GM04504 (cell line): ENCODE measurements around the gene GJA9.
"Not testable (repeated sequence)": the region's sequence is repeated elsewhere in the genome, so short reads cannot be mapped to it uniquely, and the experiment has no call there.

ENCODE experiments used
- DNase-seq: peaks from one replicate; pipeline ENCODE4 v3.0.0-alpha.2; 2012; ENCODE audit warnings: low read depth

The GJA9 gene

GRCh38 chr1:38873027-38873969 is 8.1 kb downstream of the GJA9 start, which contains the start of gene MYCBP:
TSS of gene MYCBP (minus strand) at chr1:38873348. CDS start at chr1:38873305, 43 bp downstream.
- peak; percentile 87 for DNase-seq

GRCh38 chr1:38872401-38873026 is 8.9 kb downstream of the GJA9 start:
- DNase-seq: no peak

DNA sequence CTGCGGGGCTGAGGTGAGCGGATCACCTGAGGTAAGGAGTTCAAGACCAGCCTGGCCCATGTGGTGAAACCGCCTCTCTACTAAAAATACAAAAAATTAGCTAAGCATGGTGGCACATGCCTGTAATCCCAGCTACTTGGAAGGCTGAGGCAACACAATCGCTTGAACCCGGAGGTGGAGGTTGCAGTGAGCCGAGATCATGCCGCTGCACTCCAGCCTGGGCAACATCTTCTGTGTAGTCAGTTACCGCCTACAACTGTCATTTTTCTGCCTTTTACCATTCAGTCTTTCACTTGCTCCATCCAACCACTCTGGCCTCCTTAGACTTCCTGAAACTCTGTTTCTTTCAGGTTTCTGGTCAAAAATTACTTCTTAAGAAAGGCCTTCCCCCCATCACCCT is 10.4 kb downstream of the GJA9 start:
- no peak for DNase-seq

DNA sequence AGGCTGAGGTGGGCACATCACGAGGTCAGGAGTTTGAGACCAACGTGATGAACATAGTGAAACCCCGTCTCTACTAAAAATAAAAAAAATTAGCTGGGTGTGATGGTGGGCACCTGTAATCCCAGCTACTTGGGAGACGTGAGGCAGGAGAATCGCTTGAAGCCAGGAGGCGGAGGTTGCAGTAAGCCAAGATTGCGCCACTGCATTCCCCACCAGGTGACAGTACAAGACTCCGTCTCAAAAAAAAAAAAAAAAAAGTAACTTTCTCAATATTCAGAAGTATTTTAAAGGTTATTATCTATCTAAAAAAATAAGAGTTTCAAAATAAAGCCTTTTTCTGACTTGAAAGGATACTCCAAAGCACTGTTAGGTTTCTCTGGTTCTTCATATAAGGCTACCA is 14.2 kb downstream of the GJA9 start:
- no peak for DNase-seq

DNA sequence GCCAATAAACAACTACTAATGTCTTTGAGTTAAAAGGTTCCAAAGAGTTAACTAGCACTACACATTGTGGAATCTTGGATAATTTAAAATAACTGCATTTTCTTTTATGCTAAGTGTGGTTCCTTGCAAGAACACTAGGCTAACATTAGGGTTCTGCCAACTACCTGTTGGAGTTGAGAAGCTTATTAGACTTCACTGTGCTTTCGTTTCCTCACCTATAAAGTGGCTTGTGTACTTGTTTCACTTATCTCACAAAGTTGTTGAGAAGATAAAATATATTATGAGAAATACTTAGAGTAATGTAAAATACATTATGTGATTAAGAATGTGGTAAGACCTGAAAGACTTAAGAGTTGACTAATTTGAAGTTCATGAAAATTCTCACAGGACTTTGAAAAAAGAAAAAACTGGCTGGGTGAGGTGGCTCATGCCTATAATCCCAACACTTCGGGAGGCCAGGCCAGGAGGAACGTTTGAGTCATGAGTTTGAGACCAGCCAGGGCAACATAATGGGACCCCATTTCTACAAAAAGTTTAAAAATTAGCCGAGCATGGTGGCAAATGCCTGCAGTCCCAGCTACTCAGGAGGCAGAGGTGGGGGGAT is 16.2 kb downstream of the GJA9 start:
- no peak for DNase-seq

DNA sequence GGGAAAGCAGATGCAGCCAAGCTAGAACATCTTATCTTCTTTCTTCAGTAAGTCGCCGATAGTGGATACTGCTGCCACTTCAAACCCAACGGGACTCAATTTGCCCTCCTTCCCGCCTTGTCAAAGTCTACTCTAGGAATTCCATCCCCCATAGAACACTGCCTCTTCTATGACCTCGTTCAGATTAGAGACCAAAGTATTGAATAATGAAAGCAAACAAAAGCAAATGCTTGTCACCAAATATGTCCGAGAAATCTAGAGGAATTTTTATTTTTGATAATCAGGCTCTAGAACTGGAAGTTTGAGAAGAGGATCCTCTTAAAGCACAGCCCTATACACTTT is 21.0 kb downstream of the GJA9 start:
- no peak for DNase-seq

GRCh38 chr1:38859561-38860453 is 21.6 kb downstream of the GJA9 start, which contains the start of gene RRAGC:
TSS of gene RRAGC (minus strand) at chr1:38859772. CDS start at chr1:38859646, 126 bp downstream.
- DNase-seq: peak; percentile 98

- DNase-seq: peak; percentile 45
Measured at GRCh38 chr1:38858833-38859560, 22.4 kb downstream of the GJA9 start.

DNA sequence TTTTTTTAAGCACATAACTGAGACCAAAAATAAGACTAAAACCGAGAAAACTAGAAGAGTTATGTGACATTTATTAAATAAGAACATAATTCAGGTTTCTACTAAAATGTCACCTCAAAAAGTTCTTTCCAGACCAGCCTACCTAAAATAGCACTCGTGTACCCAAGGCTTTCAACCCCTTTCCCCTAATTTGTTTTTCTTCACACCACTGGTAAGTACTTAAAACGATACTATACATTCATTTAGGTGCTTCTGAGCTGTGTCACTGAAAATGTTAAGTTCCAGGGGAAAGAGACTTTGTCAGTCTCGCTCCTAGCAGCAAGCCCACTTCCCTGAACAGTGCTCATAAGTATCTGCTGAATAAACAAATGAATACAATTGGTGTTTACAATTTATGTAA is 28.6 kb downstream of the GJA9 start:
- DNase-seq: no peak

DNA sequence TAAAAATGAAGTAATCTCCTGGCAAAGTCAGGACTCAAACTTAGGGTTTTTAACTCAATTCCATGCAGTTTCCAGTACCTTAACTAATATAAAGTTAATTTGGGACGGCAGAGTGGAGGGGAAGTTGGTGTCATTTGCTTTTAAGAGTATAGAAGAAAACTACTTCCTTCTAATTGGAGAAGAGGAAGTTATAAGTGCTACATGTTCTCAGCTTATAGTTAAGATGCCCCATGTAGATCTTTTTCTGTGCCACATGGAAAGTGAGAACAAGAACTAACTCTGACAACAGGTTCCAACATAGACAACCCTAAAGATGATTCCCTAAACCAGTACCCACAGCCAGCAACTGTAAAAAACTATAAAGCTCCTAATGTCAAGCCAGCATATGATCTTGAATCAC is 33.3 kb downstream of the GJA9 start:
- no peak for DNase-seq

GRCh38 chr1:38846210-38846609 is 35.2 kb downstream of the GJA9 start:
- DNase-seq: no peak

DNA sequence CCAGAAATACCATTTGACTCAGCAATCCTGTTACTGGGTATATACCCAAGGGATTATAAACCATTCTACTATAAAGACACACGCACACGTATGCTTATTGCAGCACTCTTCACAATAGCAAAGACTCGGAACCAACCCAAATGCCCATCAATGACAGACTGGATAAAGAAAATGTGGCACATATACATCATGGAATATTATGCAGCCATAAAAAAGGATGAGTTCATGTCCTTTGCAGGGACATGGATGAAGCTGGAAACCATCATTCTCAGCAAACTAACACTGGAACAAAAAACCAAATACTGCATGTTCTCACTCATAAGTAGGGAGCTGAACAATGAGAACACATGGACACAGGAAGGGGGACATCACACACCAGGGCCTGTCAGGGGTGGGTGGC is 36.3 kb downstream of the GJA9 start:
- DNase-seq: not testable (repeated sequence)

DNA sequence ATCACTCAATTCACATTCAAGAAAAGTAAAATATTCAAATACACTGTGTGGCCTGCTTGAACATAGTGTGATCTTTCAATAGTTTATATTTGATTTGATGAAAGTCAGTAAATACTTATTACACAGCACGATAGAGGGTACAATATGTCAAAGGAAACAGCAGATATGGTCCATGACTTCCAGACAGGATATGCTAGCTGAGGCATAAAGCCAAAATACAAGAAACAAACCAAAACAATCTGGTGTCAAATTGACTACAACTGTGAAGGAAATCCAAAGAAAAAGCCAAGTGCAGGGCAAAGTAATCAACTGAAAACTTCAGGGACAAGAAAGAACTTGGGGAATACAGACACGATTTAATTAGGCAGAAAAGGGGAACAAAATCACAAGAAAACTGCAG is 41.1 kb downstream of the GJA9 start:
- no peak for DNase-seq

- no peak for DNase-seq
Measured at GRCh38 chr1:38839363-38839762, 42.0 kb downstream of the GJA9 start.

- not testable (repeated sequence) for DNase-seq
Measured at GRCh38 chr1:38836316-38836715, 45.1 kb downstream of the GJA9 start.

DNA sequence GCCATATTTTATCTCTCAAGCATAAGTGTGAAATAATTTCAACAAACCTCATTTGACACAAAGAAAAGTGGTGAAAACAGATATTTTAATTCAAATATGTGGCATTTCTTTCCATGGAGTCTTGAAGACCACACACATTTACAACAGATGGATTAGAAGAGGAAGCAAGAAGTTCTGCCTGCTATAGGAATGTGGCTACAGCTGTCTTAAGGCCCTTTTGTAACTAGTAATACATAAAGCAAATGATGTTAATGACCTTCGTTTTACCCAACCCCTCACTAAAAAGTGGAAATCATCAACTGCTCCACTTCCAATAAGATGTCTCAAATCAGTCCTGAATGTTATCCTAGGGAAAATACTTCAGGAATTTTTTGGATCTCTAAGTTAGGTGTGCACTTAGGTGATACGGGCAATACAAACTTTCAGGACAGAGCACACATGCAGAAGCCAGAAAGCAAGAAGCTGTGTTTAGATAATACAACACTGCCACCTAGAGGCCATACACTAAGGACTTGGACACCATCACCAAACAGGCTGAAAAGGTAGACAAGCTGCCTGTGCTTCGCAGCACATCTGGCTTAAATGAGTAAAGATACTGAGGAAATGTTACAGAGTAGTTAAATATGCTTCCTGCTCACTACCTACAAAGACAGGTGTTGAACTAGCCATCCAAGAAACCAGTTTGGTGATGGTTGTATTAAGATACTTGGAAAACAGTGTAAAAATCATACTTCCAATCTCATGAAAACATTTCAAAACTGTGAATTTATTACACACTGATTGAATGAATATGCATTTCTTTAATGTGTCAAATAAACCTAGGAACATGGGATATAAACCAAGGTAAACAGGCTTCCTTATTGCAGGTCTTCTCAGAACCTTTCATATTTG is 46.2 kb downstream of the GJA9 start:
- peak; percentile 63 for DNase-seq

- no peak for DNase-seq
Measured at GRCh38 chr1:38834221-38834782, 47.1 kb downstream of the GJA9 start.

DNA sequence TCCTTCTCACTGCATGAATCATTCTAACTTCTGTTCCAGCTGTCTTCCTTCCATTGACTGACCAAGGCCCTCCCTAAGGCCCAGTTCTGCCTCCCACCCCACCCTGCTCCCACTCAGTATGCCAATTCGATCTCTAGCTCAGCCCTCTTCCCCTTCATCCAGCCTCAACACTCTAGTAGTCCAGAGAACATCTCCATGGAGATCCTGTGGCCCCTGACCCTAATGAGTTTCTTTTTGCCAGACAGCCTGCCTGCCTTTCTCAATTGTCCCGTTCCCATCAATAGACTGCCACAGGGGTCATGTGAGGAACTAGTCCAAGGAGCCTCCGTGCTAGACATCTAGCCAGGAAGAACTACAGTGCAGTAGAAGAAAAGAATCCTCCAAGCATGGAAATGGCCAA is 48.2 kb downstream of the GJA9 start:
- DNase-seq: no peak

DNA sequence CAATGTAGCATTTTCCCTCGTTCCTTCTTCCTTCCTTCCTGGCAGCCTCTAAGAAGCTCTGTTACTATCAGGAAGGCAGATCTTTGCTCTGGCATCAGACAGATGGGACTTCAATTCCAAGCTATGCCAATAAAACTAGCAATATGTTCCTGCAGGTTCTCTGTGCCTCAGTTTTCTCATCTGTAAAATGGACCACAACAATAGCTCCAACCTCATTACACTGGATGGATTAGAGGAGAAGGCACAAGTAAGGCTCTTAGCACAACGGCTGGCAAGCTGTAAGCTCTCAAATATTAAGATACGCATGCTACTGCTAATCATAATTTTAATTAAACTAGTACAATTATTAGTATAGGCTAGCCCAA is 49.0 kb downstream of the GJA9 start:
- DNase-seq: no peak
